ENCODE results near the gene CCNL2.

DNA sequence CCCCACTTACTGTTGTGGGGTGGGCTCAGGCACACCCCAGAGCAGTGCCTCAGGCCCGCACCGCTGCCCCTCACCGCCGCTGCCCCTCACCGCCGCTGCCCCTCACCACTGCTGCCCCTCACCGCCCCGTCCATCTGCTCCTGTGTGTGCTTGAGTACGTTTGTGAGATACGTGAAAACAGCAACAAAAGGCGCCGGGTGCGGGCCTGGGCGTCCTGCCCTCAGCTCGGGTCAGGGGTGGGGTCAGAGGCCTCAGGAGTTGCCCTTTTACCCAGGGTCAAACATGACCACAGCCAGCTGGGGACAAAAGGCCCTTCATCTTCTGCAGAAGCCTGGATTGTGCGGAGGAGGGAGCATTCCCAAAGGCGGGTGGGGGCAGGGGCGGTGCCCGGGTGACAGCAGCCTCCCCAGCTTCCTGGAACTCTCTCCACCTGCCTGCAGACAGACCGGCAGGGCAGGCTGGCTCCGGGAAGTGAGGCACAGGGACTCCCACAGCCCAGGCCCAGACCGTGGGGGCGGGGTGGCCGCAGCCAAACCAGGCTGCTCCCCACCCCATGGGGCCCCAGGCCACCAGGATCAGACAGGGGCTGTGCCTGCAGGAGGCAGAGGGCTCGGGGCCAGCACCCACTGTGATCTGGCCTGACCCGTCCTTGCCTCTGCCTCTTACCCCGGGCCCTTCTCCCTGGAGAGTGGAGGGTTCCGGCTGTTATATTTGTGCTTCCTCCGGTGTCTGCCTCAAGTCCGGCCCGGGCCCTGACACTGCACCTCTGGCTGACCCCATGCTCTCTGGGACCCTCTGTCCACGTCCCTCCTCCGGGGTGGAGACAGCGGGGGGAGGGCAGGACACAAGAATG is 34.0 kb upstream of the CCNL2 start:
- TF ChIP-seq POLR2A (IDR thresholded peaks at IDR 0.05; ENCODE audit: extremely low read depth, insufficient read length) = no peak
- TF ChIP-seq, protein P1, sequence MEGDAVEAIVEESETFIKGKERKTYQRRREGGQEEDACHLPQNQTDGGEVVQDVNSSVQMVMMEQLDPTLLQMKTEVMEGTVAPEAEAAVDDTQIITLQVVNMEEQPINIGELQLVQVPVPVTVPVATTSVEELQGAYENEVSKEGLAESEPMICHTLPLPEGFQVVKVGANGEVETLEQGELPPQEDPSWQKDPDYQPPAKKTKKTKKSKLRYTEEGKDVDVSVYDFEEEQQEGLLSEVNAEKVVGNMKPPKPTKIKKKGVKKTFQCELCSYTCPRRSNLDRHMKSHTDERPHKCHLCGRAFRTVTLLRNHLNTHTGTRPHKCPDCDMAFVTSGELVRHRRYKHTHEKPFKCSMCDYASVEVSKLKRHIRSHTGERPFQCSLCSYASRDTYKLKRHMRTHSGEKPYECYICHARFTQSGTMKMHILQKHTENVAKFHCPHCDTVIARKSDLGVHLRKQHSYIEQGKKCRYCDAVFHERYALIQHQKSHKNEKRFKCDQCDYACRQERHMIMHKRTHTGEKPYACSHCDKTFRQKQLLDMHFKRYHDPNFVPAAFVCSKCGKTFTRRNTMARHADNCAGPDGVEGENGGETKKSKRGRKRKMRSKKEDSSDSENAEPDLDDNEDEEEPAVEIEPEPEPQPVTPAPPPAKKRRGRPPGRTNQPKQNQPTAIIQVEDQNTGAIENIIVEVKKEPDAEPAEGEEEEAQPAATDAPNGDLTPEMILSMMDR (IDR thresholded peaks at IDR 0.05; ENCODE audit: low read depth, low read length) = no peak
